Upper lobe of right lung (tissue), 1 donor: ENCODE results near the gene MAN1C1. TPM values are rescaled to one million over a fixed set of nuclear protein-coding genes. Genes with fewer than 3 reads are reported as not detected.

ENCODE experiments used
- ATAC-seq: fragments of 200-7000 bp; cut with Tn5 transposase; one replicate; pipeline ENCODE4 v1.9.1; 2020; ENCODE audit warnings: mild to moderate bottlenecking, moderate library complexity
- DNase-seq: peaks from one replicate; pipeline ENCODE4 v3.0.0-alpha.2; 2020
- H3K27ac ChIP-seq: fragments of 200-600 bp; one replicate; pipeline ENCODE4 v1.8.0; 2022
- H3K27me3 ChIP-seq: fragments of 200-600 bp; one replicate; pipeline ENCODE4 v1.8.0; 2022; ENCODE audit warnings: mild to moderate bottlenecking
- H3K36me3 ChIP-seq: fragments of 200-600 bp; one replicate; pipeline ENCODE4 v1.8.0; 2022
- H3K4me1 ChIP-seq: fragments of 200-600 bp; one replicate; pipeline ENCODE4 v1.8.0; 2022
- H3K4me3 ChIP-seq: fragments of 200-600 bp; one replicate; pipeline ENCODE4 v1.8.0; 2022; ENCODE audit warnings: mild to moderate bottlenecking
- H3K9me3 ChIP-seq: fragments of 200-600 bp; one replicate; pipeline ENCODE4 v1.8.0; 2022
- intact Hi-C: fragments of 100-400 bp; cut with DNase I; formaldehyde crosslinking; loops from one replicate; pipeline ENCODE4 v1.11.0; 2022
- total RNA-seq: library from RNA; stranded (reverse); fragmentation: NEBNext Ultra II Directional; extraction: Animal tissue kit (Norgen Biotek cat#: 25700); gene quantifications from one replicate; pipeline ENCODE4 v1.2.1, GENCODE V29; 2021
- TF ChIP-seq, protein P1 (sequence below): fragments of 200-600 bp; IDR thresholded peaks from one replicate; pipeline ENCODE4 v1.8.0; 2022; ENCODE audit warnings: antibody characterized with exemption
- donor health status: DM: no; HTN: yes; CAD: no; lungs with severe emphysema.

Gene MAN1C1
- total RNA-seq, 1 donor from 2014 or later, result 19.7 TPM

DNA sequence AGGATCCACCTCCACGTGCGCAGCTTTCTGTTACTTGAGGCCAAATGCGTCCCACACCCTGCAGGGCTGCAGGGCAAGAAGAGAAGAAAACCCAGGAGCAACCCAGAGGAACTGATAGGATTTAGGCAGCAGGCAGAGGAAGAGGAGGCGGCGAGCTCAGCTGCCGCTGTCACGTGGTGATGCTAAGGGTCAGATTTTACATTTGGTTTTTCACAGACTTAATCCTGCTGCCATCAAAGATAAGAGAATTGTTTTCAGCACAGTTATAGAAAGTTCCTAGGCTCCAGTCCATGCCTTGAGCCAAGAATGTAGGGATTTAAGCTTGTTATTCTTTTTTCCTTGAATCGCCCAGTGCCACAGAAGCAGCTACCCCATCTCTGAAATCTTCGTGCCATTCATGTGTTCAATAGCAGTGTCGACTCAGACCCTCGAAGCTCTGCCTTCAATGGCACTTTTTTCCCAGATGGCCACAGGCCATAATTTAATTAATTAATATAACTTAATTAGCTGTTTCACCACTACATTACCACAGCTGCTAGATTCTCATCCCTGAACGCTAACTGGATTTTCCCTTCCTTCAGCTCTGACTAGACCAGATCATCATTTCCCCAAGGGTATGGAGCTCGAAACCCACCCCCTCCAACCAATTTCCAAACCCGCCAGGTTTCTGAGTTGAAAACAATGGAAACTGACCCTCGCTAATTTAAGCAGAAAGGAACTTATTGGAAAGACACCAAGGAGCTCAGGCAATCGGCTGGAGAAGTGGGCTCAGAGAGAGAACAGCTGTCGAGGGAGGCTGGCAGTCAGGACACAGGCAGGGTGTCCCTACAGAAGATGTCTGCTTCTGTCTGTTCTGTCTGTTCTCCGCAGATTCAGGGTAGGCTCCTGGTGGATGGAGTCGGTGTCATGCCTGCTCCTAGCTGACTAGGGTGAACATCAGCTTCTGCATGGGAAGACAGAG lies 37.0 kb upstream of the MAN1C1 start:
- H3K4me1 ChIP-seq, result peaks cover 9% of the 10 kb centered on the region

DNA sequence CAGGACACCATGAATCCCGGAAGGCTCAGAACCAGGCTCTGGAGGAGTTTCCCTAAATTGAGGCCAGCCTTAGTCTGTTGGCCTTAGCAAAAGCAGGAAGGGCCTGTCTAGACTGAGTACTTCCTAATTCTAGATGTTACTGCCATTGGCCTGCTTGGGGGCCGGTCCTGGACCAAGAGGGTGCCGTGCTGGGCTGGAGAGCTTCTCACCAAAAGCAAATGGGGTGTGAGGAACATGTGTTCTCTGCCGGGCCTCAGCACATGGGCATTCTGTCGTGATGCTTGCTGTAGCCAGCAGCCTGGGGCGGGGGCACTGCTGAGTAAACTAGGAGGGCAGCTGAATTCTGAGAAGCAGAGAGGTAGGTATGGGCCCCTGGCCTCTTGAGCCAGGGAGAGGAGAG lies 35.7 kb upstream of the MAN1C1 start:
- no peaks in the 10 kb centered on the region for H3K36me3 ChIP-seq
- peaks cover 9% of the 10 kb centered on the region for H3K4me1 ChIP-seq
- DNase-seq (no peak), ATAC-seq (peak; percentile 75)
- H3K9me3 ChIP-seq, result no peaks in the 10 kb centered on the region
- TF ChIP-seq, protein P1, sequence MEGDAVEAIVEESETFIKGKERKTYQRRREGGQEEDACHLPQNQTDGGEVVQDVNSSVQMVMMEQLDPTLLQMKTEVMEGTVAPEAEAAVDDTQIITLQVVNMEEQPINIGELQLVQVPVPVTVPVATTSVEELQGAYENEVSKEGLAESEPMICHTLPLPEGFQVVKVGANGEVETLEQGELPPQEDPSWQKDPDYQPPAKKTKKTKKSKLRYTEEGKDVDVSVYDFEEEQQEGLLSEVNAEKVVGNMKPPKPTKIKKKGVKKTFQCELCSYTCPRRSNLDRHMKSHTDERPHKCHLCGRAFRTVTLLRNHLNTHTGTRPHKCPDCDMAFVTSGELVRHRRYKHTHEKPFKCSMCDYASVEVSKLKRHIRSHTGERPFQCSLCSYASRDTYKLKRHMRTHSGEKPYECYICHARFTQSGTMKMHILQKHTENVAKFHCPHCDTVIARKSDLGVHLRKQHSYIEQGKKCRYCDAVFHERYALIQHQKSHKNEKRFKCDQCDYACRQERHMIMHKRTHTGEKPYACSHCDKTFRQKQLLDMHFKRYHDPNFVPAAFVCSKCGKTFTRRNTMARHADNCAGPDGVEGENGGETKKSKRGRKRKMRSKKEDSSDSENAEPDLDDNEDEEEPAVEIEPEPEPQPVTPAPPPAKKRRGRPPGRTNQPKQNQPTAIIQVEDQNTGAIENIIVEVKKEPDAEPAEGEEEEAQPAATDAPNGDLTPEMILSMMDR, result no peak
- no peak overlapping the region for H3K4me3 ChIP-seq
- intact Hi-C loops, result no loop called here
- H3K27me3 ChIP-seq, result no peaks in the 10 kb centered on the region
- peak overlapping the region; percentile 20 for H3K27ac ChIP-seq

More for the DNA sequence above, 37.0 kb upstream of the MAN1C1 start:
- intact Hi-C loops, result no loop called here
- DNase-seq (no peak), ATAC-seq (no peak)
- no peak overlapping the region for H3K4me3 ChIP-seq
- H3K9me3 ChIP-seq, result no peaks in the 10 kb centered on the region
- peak overlapping the region; percentile 20 for H3K27ac ChIP-seq
- H3K27me3 ChIP-seq, result no peaks in the 10 kb centered on the region
- TF ChIP-seq, protein P1, result no peak
- H3K36me3 ChIP-seq, result no peaks in the 10 kb centered on the region

DNA sequence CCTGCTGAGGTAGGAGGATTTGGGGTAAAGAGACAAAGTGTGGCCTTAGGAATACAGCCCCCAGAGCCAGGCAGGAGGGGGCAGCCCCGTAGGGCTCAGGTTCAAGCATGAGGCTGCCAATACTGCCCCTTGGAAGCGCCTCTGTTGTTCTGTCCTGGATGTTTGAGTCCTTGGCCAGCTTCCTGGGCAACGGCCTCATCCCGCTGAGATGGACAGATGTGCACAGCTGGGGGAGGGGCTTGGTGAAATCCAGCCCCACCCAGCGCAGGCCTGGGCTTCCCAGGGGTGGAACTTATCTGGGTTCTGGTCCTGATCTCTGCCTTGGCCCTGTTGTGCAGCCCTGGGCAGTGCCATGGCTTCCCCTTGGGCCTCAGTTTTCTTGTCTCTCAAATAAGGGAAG lies 34.8 kb upstream of the MAN1C1 start:
- DNase-seq (no peak), ATAC-seq (no peak)
- H3K4me1 ChIP-seq, result peaks cover 9% of the 10 kb centered on the region
- no peak overlapping the region for H3K4me3 ChIP-seq
- H3K9me3 ChIP-seq, result no peaks in the 10 kb centered on the region
- TF ChIP-seq, protein P1, result no peak
- H3K36me3 ChIP-seq, result no peaks in the 10 kb centered on the region
- intact Hi-C loops, result no loop called here
- no peaks in the 10 kb centered on the region for H3K27me3 ChIP-seq
- H3K27ac ChIP-seq, result peak overlapping the region; percentile 20

DNA sequence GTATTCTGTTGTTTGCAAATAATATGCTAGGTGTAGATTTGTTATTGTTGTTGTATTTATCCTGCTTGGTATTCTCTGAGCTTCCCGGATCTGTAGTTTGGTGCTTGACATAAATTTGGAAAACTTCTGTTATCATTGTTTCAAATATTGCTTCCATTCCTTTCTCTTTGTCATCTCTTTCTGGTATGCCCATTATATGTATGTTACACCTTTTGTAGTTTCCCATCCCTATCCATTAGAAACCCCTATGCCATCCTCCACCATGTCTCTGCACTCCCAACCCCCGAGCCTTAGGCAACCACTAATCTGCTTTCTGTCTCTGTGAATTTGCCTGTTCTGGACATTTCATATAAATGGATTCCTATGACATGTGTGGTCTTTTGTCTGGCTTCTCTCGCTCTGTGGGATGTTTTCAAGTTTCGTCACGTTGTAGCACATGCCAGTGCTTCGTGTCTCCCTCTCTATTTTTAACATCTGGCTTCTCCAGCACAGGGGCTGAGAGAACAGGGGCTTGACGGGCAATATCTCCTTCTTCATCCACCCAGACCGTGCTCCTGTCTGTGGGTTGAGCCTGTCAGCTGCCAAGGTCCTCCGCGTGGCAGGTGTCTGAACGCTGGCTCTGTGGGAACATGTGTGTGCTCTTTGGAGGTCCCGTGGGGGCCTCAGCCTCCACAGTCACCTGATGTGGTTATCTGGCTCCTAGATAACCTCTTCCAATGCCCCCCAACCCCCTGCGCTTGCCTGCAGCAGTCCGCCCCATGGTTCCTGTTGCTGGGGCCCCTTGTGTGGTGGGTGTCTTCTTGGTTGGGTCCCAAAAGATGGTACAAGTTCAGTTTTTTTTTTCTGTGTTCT lies 32.8 kb upstream of the MAN1C1 start:
- H3K36me3 ChIP-seq, result no peaks in the 10 kb centered on the region
- no peak overlapping the region for H3K27ac ChIP-seq
- no peak for ATAC-seq
- TF ChIP-seq, protein P1, result no peak
- no peak overlapping the region for H3K4me3 ChIP-seq
- peaks cover 9% of the 10 kb centered on the region for H3K4me1 ChIP-seq
- H3K27me3 ChIP-seq, result no peaks in the 10 kb centered on the region
- no peak for DNase-seq
- no peaks in the 10 kb centered on the region for H3K9me3 ChIP-seq
- intact Hi-C loops, result no loop called here

DNA sequence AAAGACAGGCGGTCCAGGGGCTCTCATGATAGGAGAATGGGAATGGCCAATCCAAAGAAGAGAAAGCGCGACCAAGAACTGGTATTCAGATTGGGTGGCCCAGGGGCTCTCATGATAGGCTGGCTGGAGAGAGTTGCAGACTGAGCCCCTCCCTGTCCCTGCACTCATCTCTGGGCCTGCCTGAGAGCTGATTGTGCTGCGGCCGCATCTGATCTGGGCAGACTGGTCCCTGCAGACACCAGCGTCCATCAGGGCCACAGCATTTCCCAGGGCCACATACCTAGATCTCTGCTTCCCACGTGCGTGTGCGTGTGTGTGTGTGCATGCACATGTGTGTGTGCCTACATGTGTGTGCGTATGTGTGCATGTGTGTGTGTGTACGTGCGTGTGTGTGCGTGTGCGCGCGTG lies 30.4 kb upstream of the MAN1C1 start:
- H3K27me3 ChIP-seq, result no peaks in the 10 kb centered on the region
- intact Hi-C loops, result no loop called here
- H3K4me3 ChIP-seq, result no peak overlapping the region
- ATAC-seq (no peak), DNase-seq (no peak)
- no peak overlapping the region for H3K27ac ChIP-seq
- peaks cover 14% of the 10 kb centered on the region for H3K4me1 ChIP-seq
- H3K36me3 ChIP-seq, result no peaks in the 10 kb centered on the region
- TF ChIP-seq, protein P1, result no peak
- H3K9me3 ChIP-seq, result no peaks in the 10 kb centered on the region
